ENCODE measurements around the gene COL10A1.

GRCh38 chr6:116096979-116097816, 28.7 kb downstream of the COL10A1 start:
- TF ChIP-seq CTCF (IDR thresholded peaks at IDR 0.05; ENCODE audit: insufficient read depth, low read length) (peak; percentile 24), POLR2AphosphoS5 (IDR thresholded peaks at IDR 0.05; ENCODE audit: low read depth) (no peak)
